Activated effector memory CD4-positive, alpha-beta T cell treated with anti-CD3 and anti-CD28 coated beads, Interleukin-2, amount 50 U/mL, for 16 hours (primary cell): Measurements from ENCODE around the gene BEST1.
"Not testable (repeated sequence)": the region's sequence is repeated elsewhere in the genome, so short reads cannot be mapped to it uniquely, and the experiment has no call there.

Experiments used
- DNase-seq: peaks from one replicate; pipeline ENCODE4 v3.0.0-alpha.2; 2020

The BEST1 gene

DNA sequence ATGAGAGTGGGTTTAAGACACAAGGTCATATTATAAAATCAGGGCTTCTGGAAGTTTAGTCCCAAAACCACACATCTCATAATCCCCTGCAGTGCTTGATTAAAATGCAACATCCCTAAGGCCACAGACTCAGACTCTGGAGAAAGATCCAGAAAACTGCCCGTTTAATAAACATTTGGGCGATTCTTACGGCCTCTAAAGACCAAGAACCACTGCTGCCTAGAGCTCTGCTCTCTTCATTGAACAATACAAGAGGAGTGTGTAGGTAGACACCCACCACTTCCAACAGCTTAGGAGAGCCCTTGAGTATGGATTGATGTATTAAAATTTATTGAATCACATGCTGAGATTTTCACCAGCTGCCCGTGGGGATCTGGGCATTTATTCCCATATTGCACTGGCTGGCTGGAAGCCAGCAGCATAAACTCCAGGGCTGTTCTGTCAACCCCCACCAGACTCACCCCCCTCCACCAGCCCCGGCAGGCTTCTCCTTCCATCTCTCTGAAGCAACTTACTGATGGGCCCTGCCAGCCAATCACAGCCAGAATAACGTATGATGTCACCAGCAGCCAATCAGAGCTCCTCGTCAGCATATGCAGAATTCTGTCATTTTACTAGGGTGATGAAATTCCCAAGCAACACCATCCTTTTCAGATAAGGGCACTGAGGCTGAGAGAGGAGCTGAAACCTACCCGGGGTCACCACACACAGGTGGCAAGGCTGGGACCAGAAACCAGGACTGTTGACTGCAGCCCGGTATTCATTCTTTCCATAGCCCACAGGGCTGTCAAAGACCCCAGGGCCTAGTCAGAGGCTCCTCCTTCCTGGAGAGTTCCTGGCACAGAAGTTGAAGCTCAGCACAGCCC lies 749 bp upstream of the BEST1 start:
- DNase-seq = no peak

DNA sequence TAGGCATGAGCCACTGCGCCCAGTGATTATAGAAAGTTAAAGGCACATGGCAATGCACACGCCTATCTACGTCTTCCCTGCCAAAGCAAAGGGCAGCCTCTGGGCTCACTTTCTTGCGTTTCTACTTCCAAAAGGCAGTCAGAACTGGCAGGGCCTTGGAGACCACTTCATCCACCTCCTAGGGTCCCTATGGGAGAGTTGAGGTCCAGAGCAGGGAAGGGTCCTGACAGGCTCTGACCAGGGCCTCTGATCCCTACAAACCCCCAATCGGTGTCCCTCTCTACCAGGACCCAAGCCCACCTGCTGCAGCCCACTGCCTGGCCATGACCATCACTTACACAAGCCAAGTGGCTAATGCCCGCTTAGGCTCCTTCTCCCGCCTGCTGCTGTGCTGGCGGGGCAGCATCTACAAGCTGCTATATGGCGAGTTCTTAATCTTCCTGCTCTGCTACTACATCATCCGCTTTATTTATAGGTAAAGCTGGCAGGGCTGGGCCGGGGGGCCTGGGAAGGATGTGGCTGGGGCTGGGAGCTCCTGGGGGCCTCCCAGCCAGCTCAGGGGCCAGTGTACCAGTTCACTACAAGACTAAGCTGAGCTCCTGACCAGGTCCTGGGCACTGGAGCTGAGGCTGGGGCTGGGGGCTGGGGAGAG lies 1.5 kb downstream of the BEST1 start:
- DNase-seq = no peak

DNA sequence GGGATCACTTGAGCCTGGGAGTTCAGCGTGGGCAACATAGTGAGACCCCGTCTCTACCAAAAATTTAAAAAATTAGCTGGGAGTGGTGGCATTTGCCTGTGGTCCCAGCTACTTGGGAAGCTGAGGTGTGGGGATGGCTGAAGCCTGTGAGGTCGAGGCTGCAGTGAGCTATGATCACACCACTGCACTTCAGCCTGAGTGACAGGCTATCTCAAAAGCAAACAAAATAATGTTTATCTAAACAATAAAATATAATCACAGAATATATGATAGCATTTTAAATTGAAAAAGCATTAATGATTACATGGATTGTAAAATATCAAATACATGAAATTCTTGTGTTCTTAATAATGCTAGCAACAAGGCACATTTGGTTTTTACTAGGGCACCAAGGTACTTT lies 2.7 kb downstream of the BEST1 start:
- DNase-seq = no peak

DNA sequence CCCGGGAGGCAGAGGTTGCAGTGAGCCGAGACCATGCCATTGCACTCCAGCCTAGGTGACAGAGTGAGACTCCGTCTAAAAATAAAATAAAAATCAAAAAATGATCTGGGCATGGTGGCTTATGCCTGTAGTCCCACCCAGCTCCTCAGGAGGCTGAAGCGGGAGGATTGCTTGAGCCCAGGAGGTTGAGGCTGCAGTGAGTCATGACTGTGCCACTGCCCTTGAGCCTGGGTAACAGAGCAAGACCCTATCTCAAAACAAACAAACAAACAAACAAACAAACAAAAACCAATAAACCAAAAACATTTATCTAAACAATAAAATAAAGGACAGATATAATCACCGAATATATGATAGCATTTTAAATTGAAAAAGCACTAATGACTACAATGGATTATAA lies 3.5 kb downstream of the BEST1 start:
- DNase-seq = not testable (repeated sequence)

DNA sequence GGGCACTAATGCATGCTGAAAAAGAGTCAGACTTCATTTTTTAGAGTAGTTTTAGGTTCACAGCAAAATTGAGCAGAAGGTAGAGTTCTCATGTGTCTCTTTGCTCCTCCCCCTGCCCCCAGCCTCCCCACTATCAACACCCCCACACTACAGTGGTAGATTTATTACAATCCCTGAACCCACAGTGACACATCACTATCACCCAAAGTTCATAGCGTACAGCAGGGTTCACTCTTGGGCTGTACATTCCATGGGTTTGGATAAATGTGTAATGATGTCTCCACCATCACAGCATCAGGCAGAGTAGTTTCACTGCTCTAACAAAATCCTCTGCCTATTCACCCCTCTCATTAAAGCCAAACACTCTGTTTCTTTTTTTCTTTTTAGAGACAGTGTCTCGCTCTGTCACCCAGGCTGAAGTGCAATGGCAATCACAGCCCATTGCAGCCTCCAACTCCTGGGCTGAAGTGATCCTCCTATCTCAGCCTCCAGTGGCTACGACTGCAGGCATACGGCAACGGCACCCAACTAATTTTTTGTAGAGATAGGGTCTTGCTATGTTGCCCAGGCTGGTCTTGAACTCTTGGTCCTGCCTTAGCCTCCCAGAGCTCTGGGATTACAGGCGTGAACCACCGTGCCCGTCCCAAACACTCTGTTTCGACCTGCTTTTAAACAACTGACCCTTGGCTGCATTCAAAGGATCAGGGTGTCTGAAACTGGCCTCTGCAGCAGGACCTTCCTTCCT lies 4.1 kb downstream of the BEST1 start:
- DNase-seq = no peak

DNA sequence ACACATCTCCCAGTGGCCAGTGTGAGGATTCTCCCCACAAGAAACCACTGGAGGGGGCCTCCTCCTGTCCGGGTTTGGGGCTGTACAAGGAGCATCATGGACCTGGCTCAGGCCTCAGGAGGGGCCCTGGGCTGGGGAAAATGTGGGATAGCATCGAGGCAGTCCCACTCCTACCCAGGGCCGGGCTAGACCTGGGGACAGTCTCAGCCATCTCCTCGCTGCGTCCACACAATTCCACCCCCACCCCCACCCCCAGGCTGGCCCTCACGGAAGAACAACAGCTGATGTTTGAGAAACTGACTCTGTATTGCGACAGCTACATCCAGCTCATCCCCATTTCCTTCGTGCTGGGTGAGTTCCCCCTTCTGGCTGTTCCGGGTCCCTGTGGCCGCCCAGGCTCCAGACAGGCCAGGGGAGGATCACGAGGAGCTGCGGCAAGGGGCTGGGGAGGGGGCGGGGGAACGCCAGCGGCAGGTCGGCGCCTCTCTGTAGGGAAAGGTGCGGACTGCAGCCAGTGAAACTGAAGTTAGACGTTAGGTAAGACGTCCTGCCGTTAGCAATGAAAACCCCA lies 4.8 kb downstream of the BEST1 start:
- DNase-seq = no peak

DNA sequence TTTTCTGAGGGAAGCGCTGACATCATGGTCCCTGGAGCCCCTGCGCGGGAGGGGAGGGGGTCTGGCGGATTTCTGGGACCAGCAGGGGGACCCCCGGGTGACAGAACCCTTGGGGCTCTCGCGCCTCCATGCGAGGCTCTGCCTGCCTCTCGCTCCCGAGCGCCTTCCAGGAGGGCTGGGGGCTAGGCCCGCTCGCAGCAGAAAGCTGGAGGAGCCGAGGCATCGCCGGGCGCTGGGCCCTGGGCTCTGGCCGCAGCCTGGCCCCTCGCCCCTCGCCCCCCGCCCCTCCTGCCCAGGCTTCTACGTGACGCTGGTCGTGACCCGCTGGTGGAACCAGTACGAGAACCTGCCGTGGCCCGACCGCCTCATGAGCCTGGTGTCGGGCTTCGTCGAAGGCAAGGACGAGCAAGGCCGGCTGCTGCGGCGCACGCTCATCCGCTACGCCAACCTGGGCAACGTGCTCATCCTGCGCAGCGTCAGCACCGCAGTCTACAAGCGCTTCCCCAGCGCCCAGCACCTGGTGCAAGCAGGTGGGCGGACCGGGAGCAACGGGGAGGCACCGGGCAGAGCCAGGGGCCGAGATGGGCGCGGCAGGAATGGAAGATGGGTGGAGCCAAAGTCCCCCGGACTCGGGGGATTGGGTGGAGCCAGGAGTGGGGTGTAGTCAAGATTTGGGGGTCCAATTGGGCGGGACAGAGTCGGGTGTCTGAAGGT lies 5.4 kb downstream of the BEST1 start:
- no peak for DNase-seq

DNA sequence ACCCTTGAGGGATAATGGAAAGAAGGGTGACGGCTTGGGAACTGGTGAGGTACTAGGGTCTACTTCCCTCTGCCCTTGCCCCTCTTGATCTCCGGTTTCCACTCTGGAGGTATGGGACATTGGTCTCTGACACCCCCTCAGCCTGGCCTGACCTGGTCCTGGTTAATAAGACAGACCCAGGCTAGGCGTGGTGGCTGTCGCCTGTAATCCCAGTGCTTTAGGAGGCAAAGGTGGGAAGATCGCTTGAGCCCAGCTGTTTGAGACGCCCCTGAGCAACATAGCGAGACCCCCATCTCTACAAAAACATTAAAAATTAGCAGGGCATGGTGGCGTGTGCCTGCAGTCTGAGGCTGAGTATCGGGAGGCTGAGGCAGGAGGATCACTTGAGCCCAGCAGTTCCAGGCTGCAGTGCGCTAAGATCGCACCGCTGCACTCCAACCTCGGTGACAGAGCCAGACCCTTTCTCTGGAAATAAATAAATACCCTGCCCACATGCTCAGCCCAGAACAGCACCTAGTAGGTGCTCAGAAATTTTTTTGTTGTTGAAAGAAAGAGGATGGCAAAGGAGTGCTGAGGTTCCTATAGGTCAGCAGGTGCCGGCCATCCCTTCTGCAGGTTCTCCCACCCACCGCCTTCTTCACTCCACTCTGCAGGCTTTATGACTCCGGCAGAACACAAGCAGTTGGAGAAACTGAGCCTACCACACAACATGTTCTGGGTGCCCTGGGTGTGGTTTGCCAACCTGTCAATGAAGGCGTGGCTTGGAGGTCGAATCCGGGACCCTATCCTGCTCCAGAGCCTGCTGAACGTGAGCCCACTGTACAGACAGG lies 6.3 kb downstream of the BEST1 start:
- no peak for DNase-seq

DNA sequence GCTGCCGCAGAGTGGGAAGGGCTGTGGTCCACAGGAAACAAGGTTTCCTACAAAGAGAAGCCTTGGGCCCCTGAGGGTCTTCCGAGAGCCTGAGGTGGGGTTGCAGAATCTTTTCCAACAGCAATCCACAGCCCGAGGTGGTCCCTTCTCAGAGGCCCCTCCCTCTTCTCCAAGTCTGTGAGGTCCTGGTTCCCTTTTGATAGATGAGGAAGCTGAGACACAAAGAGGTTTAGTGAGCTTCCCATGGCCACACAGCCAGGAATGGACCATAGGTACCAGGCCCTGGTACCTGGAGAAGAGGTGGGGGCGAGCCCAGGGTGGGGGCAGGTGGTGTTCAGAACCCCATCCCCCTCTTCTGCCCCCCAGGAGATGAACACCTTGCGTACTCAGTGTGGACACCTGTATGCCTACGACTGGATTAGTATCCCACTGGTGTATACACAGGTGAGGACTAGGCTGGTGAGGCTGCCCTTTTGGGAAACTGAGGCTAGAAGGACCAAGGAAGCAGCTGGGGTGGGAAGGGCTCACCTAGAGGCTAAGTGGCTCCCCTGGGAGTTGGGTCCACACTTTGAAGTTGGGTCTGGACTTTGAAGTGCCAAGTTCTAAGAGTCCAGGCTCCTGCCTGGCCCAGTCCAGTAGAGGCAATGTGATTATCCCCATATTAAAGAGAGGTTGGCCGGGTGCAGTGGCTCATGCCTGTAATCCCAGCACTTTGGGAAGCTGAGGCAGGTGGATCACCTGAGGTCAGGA lies 7.0 kb downstream of the BEST1 start:
- no peak for DNase-seq

DNA sequence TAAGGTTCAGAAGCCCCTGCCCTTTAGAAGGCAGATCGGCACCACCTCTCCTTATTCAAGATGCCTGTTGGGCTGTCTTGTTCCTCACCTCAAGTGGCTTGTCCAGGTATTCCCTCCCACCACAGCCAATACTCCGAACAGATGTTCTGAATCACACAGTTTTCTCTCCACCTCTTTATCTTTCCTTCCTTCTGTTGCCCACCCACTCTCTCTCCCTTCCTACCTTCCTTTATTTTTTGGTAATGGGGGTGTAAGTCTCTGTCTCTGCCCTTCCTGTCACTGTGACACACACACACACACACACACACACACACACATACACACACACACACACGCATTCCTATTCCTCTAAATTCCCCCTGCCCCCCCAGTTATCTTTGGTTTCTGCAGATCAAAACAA lies 8.4 kb downstream of the BEST1 start:
- DNase-seq = no peak

DNA sequence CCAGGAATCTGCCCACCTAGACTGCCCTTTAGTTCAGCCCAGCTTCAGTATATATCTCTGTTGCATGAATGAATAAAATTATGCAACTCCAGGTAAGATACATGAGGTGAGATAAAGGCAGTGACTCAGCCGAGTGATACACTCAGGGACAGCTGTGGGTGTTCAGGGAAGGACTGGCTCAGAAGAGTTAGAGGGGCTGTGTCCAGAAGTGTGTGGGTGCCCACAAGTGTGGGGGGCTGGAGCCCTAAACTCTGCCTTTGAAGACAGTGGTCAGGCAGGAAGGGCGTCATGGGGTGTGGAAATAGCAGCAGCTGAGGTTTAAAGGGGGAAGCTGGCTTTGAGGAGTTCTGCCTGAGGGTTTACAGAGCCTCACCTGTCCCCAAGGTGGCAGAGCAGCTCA lies 9.0 kb downstream of the BEST1 start:
- DNase-seq = peak; percentile 51

DNA sequence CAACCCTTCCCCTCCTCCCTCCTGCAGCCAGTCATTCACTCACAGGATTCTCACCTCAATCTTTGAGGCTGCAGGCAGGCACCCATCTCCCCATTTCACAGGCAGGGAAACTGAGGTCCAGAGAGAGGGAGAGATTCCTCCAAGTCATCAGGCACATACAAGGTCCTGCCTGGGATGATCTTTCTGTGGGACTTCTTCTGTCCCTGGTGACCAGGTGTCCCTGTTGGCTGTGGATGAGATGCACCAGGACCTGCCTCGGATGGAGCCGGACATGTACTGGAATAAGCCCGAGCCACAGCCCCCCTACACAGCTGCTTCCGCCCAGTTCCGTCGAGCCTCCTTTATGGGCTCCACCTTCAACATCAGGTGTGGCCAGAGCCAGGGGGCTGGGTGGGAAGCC lies 9.5 kb downstream of the BEST1 start:
- peak; percentile 53 for DNase-seq

DNA sequence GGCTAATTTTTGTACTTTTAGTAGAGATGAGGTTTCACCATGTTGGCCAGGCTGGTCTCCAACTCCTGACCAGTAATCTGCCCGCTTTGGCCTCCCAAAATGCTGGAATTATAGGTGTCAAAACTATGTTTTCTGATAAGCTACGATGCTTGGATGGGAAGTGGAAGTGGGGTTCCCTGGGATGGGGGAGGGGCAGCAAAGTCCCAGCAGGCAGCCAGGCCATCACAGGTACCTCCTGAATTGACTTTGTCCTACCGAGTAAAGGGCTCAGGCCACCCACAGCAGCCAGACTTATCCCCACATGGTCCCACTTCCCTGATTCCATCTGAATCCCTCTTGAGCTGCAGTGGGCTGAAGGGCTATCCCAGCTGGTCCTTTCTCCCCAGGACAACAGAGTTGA lies 10.4 kb downstream of the BEST1 start:
- peak; percentile 44 for DNase-seq

DNA sequence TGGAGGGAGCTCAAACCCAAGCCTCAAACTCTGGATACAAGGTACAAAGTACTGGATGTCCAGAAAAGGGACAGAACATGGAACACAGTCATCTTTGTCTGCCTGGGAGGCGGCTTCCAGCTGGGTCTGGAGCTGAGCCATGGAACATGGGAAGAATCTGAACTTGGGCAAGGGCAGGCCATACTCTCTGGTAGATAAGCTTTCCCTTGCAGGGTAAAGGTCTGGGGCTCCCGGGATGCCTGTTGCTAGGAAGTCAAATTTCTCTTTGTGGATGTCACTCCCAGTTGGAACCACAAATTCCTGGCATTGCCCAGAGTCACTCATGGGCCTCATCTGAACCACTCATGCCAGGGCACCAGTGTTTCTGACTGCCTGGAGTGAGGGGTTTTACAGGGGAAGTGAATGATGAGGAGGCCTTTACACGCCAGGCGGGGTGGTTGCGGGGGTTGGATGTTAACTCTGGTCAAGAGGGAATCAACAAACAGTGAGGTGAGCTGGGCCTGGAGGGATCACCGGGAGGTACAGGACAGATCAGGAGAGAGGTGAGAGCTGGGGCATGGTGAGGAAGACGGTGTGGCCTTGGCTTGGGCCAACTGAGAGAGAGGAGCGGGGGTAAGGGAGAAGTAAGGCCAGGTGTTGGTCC lies 11.5 kb downstream of the BEST1 start:
- DNase-seq = peak; percentile 53

DNA sequence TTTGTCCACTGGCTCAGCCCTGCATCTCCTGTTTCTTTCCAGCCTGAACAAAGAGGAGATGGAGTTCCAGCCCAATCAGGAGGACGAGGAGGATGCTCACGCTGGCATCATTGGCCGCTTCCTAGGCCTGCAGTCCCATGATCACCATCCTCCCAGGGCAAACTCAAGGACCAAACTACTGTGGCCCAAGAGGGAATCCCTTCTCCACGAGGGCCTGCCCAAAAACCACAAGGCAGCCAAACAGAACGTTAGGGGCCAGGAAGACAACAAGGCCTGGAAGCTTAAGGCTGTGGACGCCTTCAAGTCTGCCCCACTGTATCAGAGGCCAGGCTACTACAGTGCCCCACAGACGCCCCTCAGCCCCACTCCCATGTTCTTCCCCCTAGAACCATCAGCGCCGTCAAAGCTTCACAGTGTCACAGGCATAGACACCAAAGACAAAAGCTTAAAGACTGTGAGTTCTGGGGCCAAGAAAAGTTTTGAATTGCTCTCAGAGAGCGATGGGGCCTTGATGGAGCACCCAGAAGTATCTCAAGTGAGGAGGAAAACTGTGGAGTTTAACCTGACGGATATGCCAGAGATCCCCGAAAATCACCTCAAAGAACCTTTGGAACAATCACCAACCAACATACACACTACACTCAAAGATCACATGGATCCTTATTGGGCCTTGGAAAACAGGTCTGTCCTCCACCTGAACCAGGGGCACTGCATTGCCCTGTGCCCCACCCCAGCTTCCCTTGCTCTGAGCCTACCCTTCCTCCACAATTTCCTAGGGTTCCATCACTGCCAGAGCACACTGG lies 12.3 kb downstream of the BEST1 start:
- peak; percentile 58 for DNase-seq

DNA sequence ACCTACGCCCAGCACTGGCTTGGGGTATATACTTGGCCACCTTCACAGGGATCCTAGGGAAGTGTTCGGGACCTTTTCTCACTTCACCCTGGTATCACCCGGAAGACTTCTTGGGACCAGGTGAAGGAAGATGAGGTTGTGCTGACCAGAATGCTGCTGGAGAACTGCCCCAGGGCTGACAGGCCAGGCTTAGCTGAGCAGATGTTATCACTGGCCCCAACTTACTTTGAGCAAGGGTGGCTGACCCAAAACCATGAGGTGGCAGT lies 12.8 kb downstream of the BEST1 start:
- DNase-seq = peak; percentile 49

DNA sequence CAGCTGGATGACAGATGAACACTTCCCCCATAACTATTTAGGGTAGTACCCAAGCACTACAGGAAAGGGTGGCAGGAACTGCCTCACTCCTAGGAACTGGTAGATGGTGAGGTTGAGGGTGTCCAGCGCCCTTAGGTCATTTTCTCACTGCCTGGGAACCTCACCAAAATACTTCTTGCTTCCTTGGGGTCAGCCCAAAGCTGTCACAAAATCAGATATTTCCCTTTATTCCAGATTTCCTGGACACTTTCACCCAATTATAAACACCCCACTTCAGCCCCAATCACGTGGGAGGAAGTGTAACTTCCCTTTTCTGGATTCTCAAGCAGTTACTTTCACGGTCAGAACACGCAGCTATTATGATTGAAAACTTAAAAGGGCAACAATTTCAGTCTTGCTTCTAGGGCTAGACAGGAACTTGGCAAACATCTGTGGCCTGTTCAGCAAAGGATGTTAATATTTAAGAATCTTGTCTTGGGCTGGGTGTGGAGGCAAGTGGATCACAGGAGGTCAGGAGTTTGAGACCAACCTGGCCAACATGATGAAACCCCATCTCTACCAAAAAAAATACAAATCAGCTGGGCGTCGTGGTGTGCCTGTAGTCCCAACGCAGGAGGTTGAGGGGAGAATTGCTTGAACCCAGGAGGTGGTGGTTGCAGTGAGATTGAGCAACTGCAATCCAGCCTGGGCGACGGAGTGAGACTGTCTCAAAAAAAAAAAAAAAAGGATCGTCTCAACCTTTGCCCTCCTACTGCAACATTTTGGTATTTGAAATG lies 13.3 kb downstream of the BEST1 start:
- DNase-seq = peak; percentile 36

DNA sequence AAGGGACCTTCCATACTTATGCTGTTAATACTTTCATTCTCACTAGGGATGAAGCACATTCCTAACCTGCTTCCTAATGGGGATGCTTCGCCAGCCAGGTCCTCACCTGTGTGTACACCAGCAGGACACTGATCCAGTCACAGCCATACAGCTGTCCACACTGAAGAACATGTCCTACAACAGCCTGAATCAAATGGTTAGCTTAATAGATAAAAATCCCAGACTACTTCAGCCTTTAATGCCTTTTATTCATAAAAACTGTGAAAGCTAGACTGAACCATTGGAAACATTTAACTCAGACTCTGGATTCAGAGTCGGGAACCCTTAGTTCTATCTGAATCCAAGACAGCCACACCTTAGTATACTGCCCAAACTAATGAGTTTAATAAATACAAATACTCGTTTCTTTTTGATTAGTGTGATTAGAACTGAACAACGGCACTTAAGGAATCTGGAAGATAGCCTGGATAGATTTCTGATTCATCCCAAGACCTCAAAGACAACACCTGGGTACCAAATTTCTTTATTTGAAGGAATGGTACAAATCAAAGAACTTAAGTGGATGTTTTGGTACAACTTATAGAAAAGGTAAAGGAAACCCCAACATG lies 14.0 kb downstream of the BEST1 start:
- DNase-seq = peak; percentile 59
